Keratinocyte (primary cell): ENCODE results near the gene BAG5. TPM values are rescaled to one million over a fixed set of nuclear protein-coding genes. Genes with fewer than 3 reads are reported as not detected.

Source experiments
- DNase-seq: peaks from one replicate; pipeline ENCODE4 v3.0.0-alpha.2; 2011; ENCODE audit warnings: low read depth, missing footprints, low spot score
- FAIRE-seq: peaks from 2 replicates; lab custom pipeline; 2011; peaks lifted over from hg19 to GRCh38; lab: Jason Lieb, UNC
- H2AFZ ChIP-seq: 2 replicates; pipeline ENCODE4 v1.6.0; 2012; ENCODE audit warnings: low read length, control low read depth, inconsistent platforms; ENCODE audit not compliant: control insufficient read depth
- H3K27ac ChIP-seq: 2 replicates; pipeline ENCODE4 v1.5.1; 2011; ENCODE audit warnings: low read length; ENCODE audit not compliant: control insufficient read depth, insufficient read depth
- H3K27me3 ChIP-seq: 3 replicates; pipeline ENCODE4 v1.6.0; 2011; ENCODE audit warnings: low read length; ENCODE audit not compliant: control insufficient read depth, insufficient read depth; ENCODE audit errors: extremely low read depth
- H3K36me3 ChIP-seq, 2 experiments: 2 replicates in 1 of 2; 3 replicates in 1 of 2; pipeline ENCODE4 v1.5.1; 2011; ENCODE audit warnings: low read length in 2 of 2, mild to moderate bottlenecking in 1 of 2; ENCODE audit not compliant: control insufficient read depth in 2 of 2, insufficient read depth in 2 of 2; ENCODE audit errors: extremely low read depth in 1 of 2
- H3K4me1 ChIP-seq: 3 replicates; pipeline ENCODE4 v1.5.1; 2011; ENCODE audit warnings: low read length; ENCODE audit not compliant: control insufficient read depth, insufficient read depth; ENCODE audit errors: extremely low read depth
- H3K4me2 ChIP-seq: 3 replicates; pipeline ENCODE4 v1.6.0; 2011; ENCODE audit warnings: low read depth, low read length; ENCODE audit not compliant: control insufficient read depth, insufficient read depth; ENCODE audit errors: extremely low read depth
- H3K4me3 ChIP-seq, 3 experiments: fragments of 200-600 bp in 1 of 3; sonication (generic) in 1 of 3; 2 replicates in 2 of 3; 3 replicates in 1 of 3; pipeline ENCODE4 v1.5.1; 2011 to 2016; ENCODE audit warnings: low read length in 3 of 3, mild to moderate bottlenecking in 3 of 3, control low read depth in 2 of 3, inconsistent platforms in 1 of 3, low read depth in 1 of 3, mixed read lengths in 1 of 3, mixed run types in 1 of 3, moderate library complexity in 1 of 3; ENCODE audit not compliant: control insufficient read depth in 2 of 3, insufficient read depth in 2 of 3; ENCODE audit errors: extremely low read depth in 1 of 3
- H3K79me2 ChIP-seq: 2 replicates; pipeline ENCODE4 v1.6.0; 2012; ENCODE audit warnings: low read length; ENCODE audit not compliant: control insufficient read depth, insufficient read depth
- H3K9ac ChIP-seq: 3 replicates; pipeline ENCODE4 v1.6.0; 2011; ENCODE audit warnings: low read length; ENCODE audit not compliant: control insufficient read depth, insufficient read depth; ENCODE audit errors: extremely low read depth
- H3K9me1 ChIP-seq: 3 replicates; pipeline ENCODE4 v1.6.0; 2011; ENCODE audit warnings: low read length; ENCODE audit not compliant: control insufficient read depth, insufficient read depth; ENCODE audit errors: extremely low read depth
- H3K9me3 ChIP-seq: 2 replicates; pipeline ENCODE4 v1.5.1; 2012; ENCODE audit warnings: low read depth, low read length; ENCODE audit not compliant: control insufficient read depth
- H4K20me1 ChIP-seq: 3 replicates; pipeline ENCODE4 v1.6.0; 2011; ENCODE audit warnings: low read length; ENCODE audit not compliant: control insufficient read depth, insufficient read depth; ENCODE audit errors: extremely low read depth
- EZH2 ChIP-seq: IDR thresholded peaks from one replicate; pipeline ENCODE4 v1.6.1; 2012; ENCODE audit warnings: inconsistent platforms, mild to moderate bottlenecking, low read length, moderate library complexity
- dilution Hi-C: fragments of 300-500 bp; cut with MboI; formaldehyde crosslinking; loops from one replicate; pipeline ENCODE4 v1.7.0; 2020; ENCODE audit warnings: low sequenced_read_pairs; ENCODE audit not compliant: extremely low pct_ligation_motif_present
- polyA plus RNA-seq, 5 experiments: library from polyadenylated mRNA; depleted of rRNA in 3 of 5; stranded (reverse) in 3 of 5; stranded (forward) in 1 of 5; unstranded in 1 of 5; fragments of >200 nt; gene quantifications; 1 replicate in 1 of 5; 2 replicates in 3 of 5; 3 replicates in 1 of 5; pipeline versions ENCODE4 v1.2.1 to v1.2.3, GENCODE V29; 2011 to 2012; ENCODE audit warnings: missing spikeins in 2 of 5, low read depth in 1 of 5, low replicate concordance in 1 of 5
- TF ChIP-seq, protein P1 (sequence below), 3 experiments: IDR thresholded peaks in 1 of 3; conservative IDR thresholded peaks in 1 of 3; optimal IDR thresholded peaks in 1 of 3; 2 replicates in 2 of 3; 3 replicates in 1 of 3; pipeline versions ENCODE3 to v1.5.1; 2011; ENCODE audit warnings: low read length in 3 of 3, mild to moderate bottlenecking in 3 of 3, moderate library complexity in 2 of 3, control low read depth in 1 of 3, inconsistent platforms in 1 of 3; ENCODE audit not compliant: insufficient read depth in 2 of 3; ENCODE audit errors: extremely low read depth in 1 of 3

Gene BAG5
- polyA plus RNA-seq, 1 donor (not counting 4 experiments of a cell fraction or from before 2014, with no cell fraction given) = 14.4 TPM

DNA sequence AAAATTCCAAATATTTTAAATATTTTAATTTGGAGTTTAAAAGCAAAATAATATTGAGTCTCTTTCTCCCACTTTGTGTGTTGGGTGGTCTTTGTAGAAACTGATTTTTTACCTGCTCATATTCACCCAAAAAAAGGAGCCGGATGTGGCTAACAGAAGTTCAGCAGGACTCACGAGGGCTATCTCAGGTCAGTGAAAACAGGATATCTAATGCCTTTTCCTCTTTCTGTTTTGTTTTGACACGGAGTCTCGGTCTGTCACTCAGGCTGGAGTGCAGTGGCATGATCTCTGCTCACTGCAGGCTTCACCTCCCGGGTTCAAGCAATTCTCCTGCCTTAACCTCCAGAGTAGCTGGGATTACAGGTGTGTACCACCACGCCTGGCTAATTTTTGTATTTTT, 31.1 kb upstream of the BAG5 start:
- H3K4me2 ChIP-seq = no peak overlapping the region
- no peaks in the 10 kb centered on the region for H3K79me2 ChIP-seq
- FAIRE-seq = no peak
- no peaks in the 10 kb centered on the region for H3K9me1 ChIP-seq
- no peak overlapping the region for H2AFZ ChIP-seq
- H4K20me1 ChIP-seq = no peaks in the 10 kb centered on the region
- no peak for DNase-seq
- no peak overlapping the region for H3K27ac ChIP-seq
- dilution Hi-C loops = no loop called here
- H3K36me3 ChIP-seq = peaks cover 8 to 9% of the 10 kb centered on the region in 2 experiments
- H3K27me3 ChIP-seq = no peaks in the 10 kb centered on the region
- H3K4me3 ChIP-seq = no peak overlapping the region
- peaks cover 26% of the 10 kb centered on the region for H3K4me1 ChIP-seq
- no peak overlapping the region for H3K9ac ChIP-seq
- no peaks in the 10 kb centered on the region for H3K9me3 ChIP-seq
- no peak for TF ChIP-seq EZH2
- TF ChIP-seq, protein P1, sequence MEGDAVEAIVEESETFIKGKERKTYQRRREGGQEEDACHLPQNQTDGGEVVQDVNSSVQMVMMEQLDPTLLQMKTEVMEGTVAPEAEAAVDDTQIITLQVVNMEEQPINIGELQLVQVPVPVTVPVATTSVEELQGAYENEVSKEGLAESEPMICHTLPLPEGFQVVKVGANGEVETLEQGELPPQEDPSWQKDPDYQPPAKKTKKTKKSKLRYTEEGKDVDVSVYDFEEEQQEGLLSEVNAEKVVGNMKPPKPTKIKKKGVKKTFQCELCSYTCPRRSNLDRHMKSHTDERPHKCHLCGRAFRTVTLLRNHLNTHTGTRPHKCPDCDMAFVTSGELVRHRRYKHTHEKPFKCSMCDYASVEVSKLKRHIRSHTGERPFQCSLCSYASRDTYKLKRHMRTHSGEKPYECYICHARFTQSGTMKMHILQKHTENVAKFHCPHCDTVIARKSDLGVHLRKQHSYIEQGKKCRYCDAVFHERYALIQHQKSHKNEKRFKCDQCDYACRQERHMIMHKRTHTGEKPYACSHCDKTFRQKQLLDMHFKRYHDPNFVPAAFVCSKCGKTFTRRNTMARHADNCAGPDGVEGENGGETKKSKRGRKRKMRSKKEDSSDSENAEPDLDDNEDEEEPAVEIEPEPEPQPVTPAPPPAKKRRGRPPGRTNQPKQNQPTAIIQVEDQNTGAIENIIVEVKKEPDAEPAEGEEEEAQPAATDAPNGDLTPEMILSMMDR (optimal IDR thresholded peaks at IDR 0.05 in 1 of 3, IDR thresholded peaks at IDR 0.05 in 1 of 3, conservative IDR thresholded peaks at IDR 0.05 in 1 of 3; ENCODE audit: extremely low read depth in 1 of 3, insufficient read depth in 2 of 3, low read length in 3 of 3) = no peak

DNA sequence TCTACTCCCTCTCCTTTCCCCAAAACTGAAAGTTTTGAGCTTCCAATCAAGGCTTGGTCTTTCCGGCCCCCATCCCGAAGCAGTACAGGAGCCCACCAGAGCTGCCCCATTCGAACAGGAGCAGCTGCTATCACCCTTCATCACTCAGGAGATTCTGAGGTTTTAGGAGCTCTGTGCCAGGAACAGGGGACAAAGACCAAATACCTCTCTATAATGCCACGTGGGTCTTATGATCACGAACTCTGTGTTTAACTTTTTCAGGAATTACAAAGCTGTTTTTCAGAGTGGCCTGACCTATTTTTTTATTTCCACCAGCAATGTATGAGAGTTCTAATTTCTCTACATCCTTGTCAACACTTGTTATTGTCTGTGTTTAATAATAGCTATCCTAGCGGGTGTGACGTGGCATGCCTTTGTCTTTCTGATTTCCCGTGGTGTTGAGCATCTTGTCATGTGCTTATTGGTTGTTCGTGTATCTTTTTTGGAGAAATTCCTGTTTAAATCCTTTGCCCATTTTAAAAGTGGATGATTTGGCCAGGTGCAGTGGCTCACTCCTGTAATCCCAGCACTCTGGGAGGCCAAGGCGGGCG, 22.0 kb upstream of the BAG5 start:
- Histone ChIP-seq H3K36me3 (peaks cover 2 to 3% of the 10 kb centered on the region in 2 experiments), H3K4me3 (no peak overlapping the region), H4K20me1 (no peaks in the 10 kb centered on the region), H3K9ac (no peak overlapping the region), H3K27ac (no peak overlapping the region), H3K9me1 (no peaks in the 10 kb centered on the region), H3K79me2 (no peaks in the 10 kb centered on the region), H2AFZ (no peak overlapping the region), H3K4me1 (peaks cover 13% of the 10 kb centered on the region), H3K4me2 (no peak overlapping the region), H3K27me3 (no peaks in the 10 kb centered on the region), H3K9me3 (no peaks in the 10 kb centered on the region)
- dilution Hi-C loops = no loop called here
- TF ChIP-seq, protein P1 (optimal IDR thresholded peaks at IDR 0.05 in 1 of 3, IDR thresholded peaks at IDR 0.05 in 1 of 3, conservative IDR thresholded peaks at IDR 0.05 in 1 of 3; ENCODE audit: extremely low read depth in 1 of 3, insufficient read depth in 2 of 3, low read length in 3 of 3) = no peak
- no peak for TF ChIP-seq EZH2
- DNase-seq (no peak), FAIRE-seq (no peak)
